HEK293T (cell line): Measurements from ENCODE around the gene TMEM88.

Source experiments
- BHLHE40 ChIP-seq: fragments of 450-650 bp; IDR thresholded peaks from 2 replicates; pipeline ENCODE4 v1.6.1; 2016; ENCODE audit warnings: mild to moderate bottlenecking, moderate library complexity, borderline replicate concordance
- ELF4 ChIP-seq: fragments of 450-650 bp; IDR thresholded peaks from 2 replicates; pipeline ENCODE4 v1.6.1; 2017; ENCODE audit warnings: antibody characterized with exemption
- FOXM1 ChIP-seq: fragments of 450-650 bp; IDR thresholded peaks from 2 replicates; pipeline ENCODE4 v1.6.1; 2017; ENCODE audit warnings: mild to moderate bottlenecking, borderline replicate concordance
- LEF1 ChIP-seq: fragments of 450-650 bp; IDR thresholded peaks from 2 replicates; pipeline ENCODE4 v1.6.1; 2017; ENCODE audit warnings: mild to moderate bottlenecking, borderline replicate concordance
- NFRKB ChIP-seq: fragments of 450-650 bp; IDR thresholded peaks from 2 replicates; pipeline ENCODE4 v1.6.1; 2016; ENCODE audit warnings: mild to moderate bottlenecking, moderate library complexity
- SP1 ChIP-seq: fragments of 450-650 bp; IDR thresholded peaks from 2 replicates; pipeline ENCODE4 v1.6.1; 2017
- SUZ12 ChIP-seq: fragments of 450-650 bp; IDR thresholded peaks from 2 replicates; pipeline ENCODE4 v1.6.1; 2016; ENCODE audit warnings: mild to moderate bottlenecking
- TARDBP ChIP-seq: fragments of 450-650 bp; IDR thresholded peaks from 2 replicates; pipeline ENCODE4 v1.6.1; 2016

- TF ChIP-seq LEF1 (no peak), FOXM1 (no peak), BHLHE40 (no peak), ELF4 (no peak), SP1 (no peak), SUZ12 (no peak), TARDBP (no peak), NFRKB (no peak)
Observed at GRCh38 chr17:7897090-7897489, 42.2 kb downstream of the TMEM88 start.
